Activated CD4-positive, alpha-beta T cell treated with anti-CD3 and anti-CD28 coated beads, Interleukin-2, amount 10 ng/mL, durations not matched to agents 7 days and 5 days (primary cell): ENCODE data around the gene OBP2B. TPM values are rescaled to one million over a fixed set of nuclear protein-coding genes. Genes with fewer than 3 reads are reported as not detected.
"Not testable (repeated sequence)": the region's sequence is repeated elsewhere in the genome, so short reads cannot be mapped to it uniquely, and the experiment has no call there.

ENCODE experiments used
- CTCF ChIA-PET: fragments of 350-600 bp; sonication (Branson Sonifier 250); formaldehyde crosslinking; loops from one replicate; lab custom pipeline; 2021; ENCODE audit warnings: antibody characterized with exemption; lab: Charles Lee
- POLR2A ChIA-PET: fragments of 350-600 bp; sonication (Branson Sonifier 250); formaldehyde crosslinking; loops from one replicate; lab custom pipeline; 2021; ENCODE audit warnings: antibody characterized with exemption; lab: Charles Lee
- DNase-seq: peaks from one replicate; pipeline ENCODE4 v3.0.0-alpha.2; 2020
- H3K27ac Mint-ChIP-seq: one replicate; pipeline ENCODE4 v1.8.0; 2021; ENCODE audit warnings: mild to moderate bottlenecking, moderate library complexity, mixed read lengths
- H3K27me3 Mint-ChIP-seq: one replicate; pipeline ENCODE4 v1.8.0; 2021; ENCODE audit warnings: mixed read lengths
- H3K36me3 Mint-ChIP-seq: one replicate; pipeline ENCODE4 v1.8.0; 2021; ENCODE audit warnings: low read depth, mixed read lengths
- H3K4me1 Mint-ChIP-seq: one replicate; pipeline ENCODE4 v1.8.0; 2021; ENCODE audit warnings: mixed read lengths
- H3K4me3 Mint-ChIP-seq: one replicate; pipeline ENCODE4 v1.8.0; 2021; ENCODE audit warnings: mild to moderate bottlenecking, moderate library complexity, mixed read lengths
- H3K9me3 Mint-ChIP-seq: one replicate; pipeline ENCODE4 v1.8.0; 2021; ENCODE audit warnings: mixed read lengths
- total RNA-seq, 2 experiments: library from RNA; stranded (reverse); gene quantifications; one replicate each; pipeline ENCODE4 v1.2.3, GENCODE V29; 2021

Gene OBP2B
- total RNA-seq, 2 experiments from 2014 or later, result not detected

- POLR2A ChIA-PET, H3K27ac Mint-ChIP-seq, H3K27me3 Mint-ChIP-seq, H3K36me3 Mint-ChIP-seq, H3K4me3 Mint-ChIP-seq, H3K9me3 Mint-ChIP-seq, DNase-seq: not testable (repeated sequence)
- peaks cover 14% of the 10 kb centered on the region for H3K4me1 Mint-ChIP-seq
- CTCF ChIA-PET, result interaction anchor here (0.6 kb wide), 1 partner anchor 86 kb away, joined by 3 read pairs; no protein-coding TSS in a partner anchor
These were observed 27.4 kb upstream of the OBP2B start for GRCh38 chr9:133236291-133237034.

- POLR2A ChIA-PET, result no interaction called here
- no peak overlapping the region for H3K27ac Mint-ChIP-seq
- no peaks in the 10 kb centered on the region for H3K9me3 Mint-ChIP-seq
- H3K4me1 Mint-ChIP-seq, result peaks cover 14% of the 10 kb centered on the region
- CTCF ChIA-PET, result no interaction called here
- DNase-seq, result no peak
- no peaks in the 10 kb centered on the region for H3K36me3 Mint-ChIP-seq
- peaks cover 3% of the 10 kb centered on the region for H3K27me3 Mint-ChIP-seq
- no peak overlapping the region for H3K4me3 Mint-ChIP-seq
These were observed 26.6 kb upstream of the OBP2B start for GRCh38 chr9:133235549-133236222.

- Mint-ChIP-seq H3K27me3 (peaks cover 7% of the 10 kb centered on the region), H3K27ac (no peak overlapping the region), H3K36me3 (no peaks in the 10 kb centered on the region), H3K4me3 (no peak overlapping the region), H3K9me3 (no peaks in the 10 kb centered on the region), H3K4me1 (peaks cover 14% of the 10 kb centered on the region)
- ChIA-PET CTCF (no interaction called here), POLR2A (no interaction called here)
- DNase-seq, result no peak
These were observed 25.7 kb upstream of the OBP2B start for GRCh38 chr9:133234577-133235322.

- CTCF ChIA-PET, result no interaction called here
- Mint-ChIP-seq H3K27me3 (peaks cover 7% of the 10 kb centered on the region), H3K36me3 (no peaks in the 10 kb centered on the region)
These were observed 24.8 kb upstream of the OBP2B start for GRCh38 chr9:133233681-133234432.

GRCh38 chr9:133231934-133232568, 23.0 kb upstream of the OBP2B start:
- H3K27me3 Mint-ChIP-seq, H3K4me3 Mint-ChIP-seq, H3K27ac Mint-ChIP-seq, H3K36me3 Mint-ChIP-seq, H3K4me1 Mint-ChIP-seq, DNase-seq, H3K9me3 Mint-ChIP-seq, CTCF ChIA-PET, POLR2A ChIA-PET: not testable (repeated sequence)

More at GRCh38 chr9:133233681-133234432, 24.8 kb upstream of the OBP2B start:
- Mint-ChIP-seq H3K27ac (no peak overlapping the region), H3K9me3 (no peaks in the 10 kb centered on the region), H3K4me1 (peaks cover 8% of the 10 kb centered on the region), H3K4me3 (no peak overlapping the region)
- DNase-seq, result no peak
- POLR2A ChIA-PET, result no interaction called here

- POLR2A ChIA-PET, H3K27me3 Mint-ChIP-seq, H3K4me1 Mint-ChIP-seq, H3K9me3 Mint-ChIP-seq, CTCF ChIA-PET, H3K36me3 Mint-ChIP-seq, DNase-seq, H3K4me3 Mint-ChIP-seq, H3K27ac Mint-ChIP-seq: not testable (repeated sequence)
These were observed 21.5 kb upstream of the OBP2B start for GRCh38 chr9:133230514-133230913.

- CTCF ChIA-PET, result interaction anchor here (0.6 kb wide), 1 partner anchor 44 kb away, joined by 3 read pairs; no protein-coding TSS in a partner anchor
- H3K9me3 Mint-ChIP-seq, result no peaks in the 10 kb centered on the region
- H3K4me1 Mint-ChIP-seq, result no peaks in the 10 kb centered on the region
- no peak overlapping the region for H3K27ac Mint-ChIP-seq
- no peak for DNase-seq
- no peaks in the 10 kb centered on the region for H3K36me3 Mint-ChIP-seq
- H3K27me3 Mint-ChIP-seq, result peaks cover 4% of the 10 kb centered on the region
- POLR2A ChIA-PET, result no interaction called here
- no peak overlapping the region for H3K4me3 Mint-ChIP-seq
These were observed 21.0 kb upstream of the OBP2B start for GRCh38 chr9:133230093-133230492.

GRCh38 chr9:133228474-133229193, 19.6 kb upstream of the OBP2B start:
- H3K27ac Mint-ChIP-seq, POLR2A ChIA-PET, H3K9me3 Mint-ChIP-seq, H3K4me3 Mint-ChIP-seq, H3K27me3 Mint-ChIP-seq, H3K4me1 Mint-ChIP-seq, CTCF ChIA-PET, DNase-seq, H3K36me3 Mint-ChIP-seq: not testable (repeated sequence)

GRCh38 chr9:133227996-133228395, 18.9 kb upstream of the OBP2B start:
- H3K4me3 Mint-ChIP-seq, H3K9me3 Mint-ChIP-seq, H3K27ac Mint-ChIP-seq, CTCF ChIA-PET, H3K36me3 Mint-ChIP-seq, POLR2A ChIA-PET, DNase-seq, H3K27me3 Mint-ChIP-seq, H3K4me1 Mint-ChIP-seq: not testable (repeated sequence)

GRCh38 chr9:133227242-133227860, 18.3 kb upstream of the OBP2B start:
- Mint-ChIP-seq H3K4me1 (no peaks in the 10 kb centered on the region), H3K36me3 (no peaks in the 10 kb centered on the region), H3K9me3 (no peaks in the 10 kb centered on the region), H3K27me3 (peaks cover 10% of the 10 kb centered on the region), H3K4me3 (no peak overlapping the region), H3K27ac (no peak overlapping the region)
- CTCF ChIA-PET, result no interaction called here
- POLR2A ChIA-PET, result no interaction called here
- DNase-seq, result no peak

- H3K4me3 Mint-ChIP-seq, result no peak overlapping the region
- no peaks in the 10 kb centered on the region for H3K9me3 Mint-ChIP-seq
- no peaks in the 10 kb centered on the region for H3K36me3 Mint-ChIP-seq
- ChIA-PET CTCF (no interaction called here), POLR2A (no interaction called here)
- H3K4me1 Mint-ChIP-seq, result no peaks in the 10 kb centered on the region
- no peak overlapping the region for H3K27ac Mint-ChIP-seq
- DNase-seq, result no peak
- H3K27me3 Mint-ChIP-seq, result peaks cover 11% of the 10 kb centered on the region
These were observed 17.4 kb upstream of the OBP2B start for GRCh38 chr9:133226219-133227171.
